Posterior cingulate gyrus (tissue), 11 donors: Measurements from ENCODE around the gene QSER1.
A peak's percentile ranks its signal among the peaks of the same experiment; 100 is the strongest.

ENCODE experiments used
- DNase-seq, 10 donors: peaks; one replicate each; pipeline versions ENCODE4 v3.0.0 to v3.0.0-alpha.2; 2020 to 2021; ENCODE audit warnings: mixed read lengths in 3 of 10
- intact Hi-C: fragments of 100-400 bp; cut with DNase I; formaldehyde crosslinking; loops from one replicate; pipeline ENCODE4 v1.15.1; 2023

Gene QSER1

DNA sequence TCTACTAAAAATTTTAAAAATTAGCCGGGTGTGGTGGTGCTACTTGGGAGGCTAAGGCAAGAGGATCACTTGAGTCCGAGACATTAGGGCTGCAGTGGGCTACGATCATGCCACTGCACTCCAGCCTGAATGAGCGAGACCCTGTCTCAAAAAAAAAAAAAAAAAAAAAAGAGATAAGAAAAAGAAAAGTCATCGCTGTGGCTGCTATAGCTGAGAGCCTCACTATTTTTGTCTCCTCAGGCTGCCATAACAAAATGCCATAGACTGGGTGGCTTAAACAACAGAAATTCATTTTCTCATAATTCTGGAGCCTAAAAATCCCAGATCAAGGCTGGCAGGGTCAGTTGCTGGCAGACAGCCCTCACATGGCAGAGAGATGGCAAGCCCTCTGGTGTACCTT is 93.0 kb downstream of the QSER1 start:
- no peak for DNase-seq

DNA sequence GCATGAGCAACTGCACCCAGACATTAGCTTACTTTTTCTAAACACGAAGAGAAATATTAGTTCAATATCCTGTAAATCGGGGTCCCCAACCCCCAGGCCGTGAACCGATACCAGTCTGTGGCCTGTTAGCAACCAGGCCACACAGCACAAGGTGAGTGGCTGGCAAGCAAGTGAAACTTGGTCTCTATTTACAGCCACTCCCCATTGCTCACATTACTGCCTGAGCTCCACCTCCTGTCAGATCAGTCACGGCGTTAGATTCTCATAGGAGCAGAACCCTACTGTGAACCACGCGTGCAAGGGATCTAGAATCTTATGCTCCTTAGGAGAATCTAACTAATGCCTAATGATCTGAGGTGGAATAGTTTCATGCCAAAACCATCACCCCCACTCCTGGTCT is 95.2 kb downstream of the QSER1 start:
- no peak for DNase-seq
- intact Hi-C loops = no loop called here

More for the DNA sequence above, 93.0 kb downstream of the QSER1 start:
- intact Hi-C loops = no loop called here

DNA sequence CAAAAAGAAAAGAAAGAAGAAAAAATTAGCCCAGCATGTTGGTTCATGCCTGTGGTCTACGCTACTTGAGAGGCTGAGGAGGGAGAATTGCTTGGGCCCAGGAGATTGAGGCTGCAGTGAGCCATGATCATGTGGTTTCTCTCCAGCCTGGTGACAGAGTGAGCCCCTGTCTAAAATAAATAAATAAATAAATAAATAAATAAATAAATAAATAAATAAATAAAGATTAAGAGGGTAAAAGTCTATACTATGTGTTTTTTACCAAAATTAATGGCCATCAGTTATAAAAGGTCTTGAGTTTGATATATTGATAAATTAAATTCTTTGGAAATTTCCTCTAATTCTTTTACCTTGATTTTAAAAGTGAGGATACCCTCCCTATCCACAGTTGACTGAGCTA is 97.9 kb downstream of the QSER1 start:
- no peak for DNase-seq
- intact Hi-C loops = no loop called here

DNA sequence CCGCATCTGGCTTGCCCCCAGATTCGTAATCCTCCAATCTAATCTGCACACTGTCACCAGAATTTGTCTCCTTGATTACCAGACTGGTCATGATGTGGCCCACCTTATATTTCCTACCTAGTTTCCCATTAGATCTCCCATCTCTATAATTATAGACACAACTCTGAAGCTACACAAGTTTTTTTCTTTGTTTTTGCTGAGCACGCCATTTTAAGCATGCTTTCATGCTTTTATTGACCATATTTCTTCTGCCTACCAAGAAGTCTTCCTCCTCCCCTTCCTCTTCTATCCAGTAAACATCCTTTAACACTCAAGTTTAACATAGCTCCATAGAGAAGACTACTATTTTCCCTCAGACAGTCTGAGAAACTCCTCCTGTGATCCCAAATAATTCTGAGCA is 98.8 kb downstream of the QSER1 start:
- intact Hi-C loops = no loop called here
- DNase-seq = no peak

DNA sequence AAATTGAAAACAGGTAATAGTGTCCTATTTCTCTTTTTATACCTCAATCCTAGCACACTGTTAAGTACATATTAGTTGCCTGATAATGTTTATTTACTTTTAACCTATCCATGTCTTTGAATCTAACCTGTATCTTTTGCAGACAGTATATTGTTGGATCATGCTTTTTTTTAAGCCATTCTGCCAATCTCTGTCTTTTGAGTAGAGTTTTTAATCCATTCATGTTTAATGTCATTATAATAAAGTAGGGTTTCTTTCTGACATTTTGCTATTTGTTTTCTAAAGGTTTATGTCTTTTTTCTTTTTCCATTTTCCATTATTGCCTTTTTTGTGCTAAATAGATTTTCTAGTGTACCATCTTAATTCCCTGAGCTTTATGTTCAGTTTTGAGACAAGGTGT is 99.3 kb downstream of the QSER1 start:
- intact Hi-C loops = no loop called here
- DNase-seq = no peak

DNA sequence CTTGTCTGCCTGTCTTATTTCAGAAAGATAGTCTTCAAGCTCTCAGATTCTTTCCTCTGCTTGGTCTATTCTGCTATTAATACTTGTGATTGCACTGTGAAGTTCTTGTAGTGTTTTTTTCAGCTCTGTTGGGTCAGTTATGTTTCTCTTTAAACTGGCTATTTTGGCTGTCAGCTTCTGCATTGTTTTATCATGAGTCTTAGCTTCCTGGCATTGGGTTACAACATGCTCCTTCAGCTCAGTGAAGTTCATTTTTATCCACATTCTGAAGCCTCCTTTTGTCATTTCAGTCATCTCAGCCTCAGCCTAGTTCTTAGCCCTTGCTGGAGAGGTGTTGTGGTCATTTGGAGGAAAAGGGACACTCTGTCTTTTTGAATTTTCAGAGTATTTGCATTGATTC is 107.6 kb downstream of the QSER1 start:
- intact Hi-C loops = no loop called here
- DNase-seq = no peak

DNA sequence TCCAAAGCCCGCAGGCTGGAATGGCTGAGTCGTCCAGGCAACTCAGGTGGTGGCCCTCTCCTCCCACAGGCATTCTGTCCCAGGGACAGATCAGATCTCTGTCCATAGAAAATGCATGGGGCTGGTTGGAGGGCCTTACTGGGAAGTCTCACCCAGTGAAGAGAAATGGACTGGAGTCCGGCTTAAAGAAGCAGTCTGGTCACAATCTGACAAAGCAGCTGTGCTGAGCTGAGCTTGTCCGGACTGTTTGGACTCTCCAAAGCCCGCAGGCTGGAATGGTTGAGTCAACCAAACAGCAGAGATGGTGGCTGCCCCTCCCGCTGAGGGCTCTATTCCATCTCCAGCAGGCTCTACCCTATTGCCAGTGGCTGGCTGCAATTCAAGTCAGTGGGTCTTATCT is 108.7 kb downstream of the QSER1 start:
- intact Hi-C loops = no loop called here
- no peak for DNase-seq

DNA sequence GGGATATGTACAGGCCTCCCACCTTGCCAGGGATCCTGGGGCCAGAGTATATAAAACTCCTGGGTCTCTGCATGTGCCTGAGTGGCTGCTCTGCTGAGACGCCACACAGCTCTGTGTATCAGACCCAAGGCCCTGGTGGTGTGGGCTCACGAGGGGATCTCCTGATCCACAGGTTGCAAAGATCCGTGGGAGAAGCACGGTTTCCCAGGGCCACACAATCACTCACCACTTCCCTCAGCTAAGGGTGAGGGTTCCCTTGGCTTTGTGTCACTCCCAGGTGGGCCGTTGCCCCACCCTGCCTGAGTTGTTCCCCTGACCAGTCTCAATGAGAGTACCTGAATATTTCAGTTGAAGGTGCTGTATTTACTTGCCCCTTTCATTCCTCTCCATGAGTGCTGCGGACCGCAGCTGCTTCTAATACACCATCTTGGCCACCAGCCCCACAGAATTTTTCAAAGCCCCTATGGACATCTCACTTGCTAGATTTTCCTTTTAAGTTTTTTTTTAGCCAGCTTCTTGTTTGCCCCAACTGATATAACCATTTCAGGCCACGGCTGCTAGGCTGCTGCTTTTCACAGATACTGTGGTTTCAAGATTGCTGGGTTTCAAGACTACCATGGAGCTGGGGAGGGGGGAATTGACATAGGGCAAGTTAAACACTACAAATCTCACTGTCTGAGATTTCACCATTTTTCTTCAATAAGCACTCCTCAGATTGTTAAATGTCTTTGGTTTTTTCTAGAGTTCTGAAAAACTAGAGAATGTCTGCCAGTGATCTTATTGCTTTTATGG is 109.3 kb downstream of the QSER1 start:
- intact Hi-C loops = no loop called here
- peak in 1 of 10 donors; percentile 51 for DNase-seq

DNA sequence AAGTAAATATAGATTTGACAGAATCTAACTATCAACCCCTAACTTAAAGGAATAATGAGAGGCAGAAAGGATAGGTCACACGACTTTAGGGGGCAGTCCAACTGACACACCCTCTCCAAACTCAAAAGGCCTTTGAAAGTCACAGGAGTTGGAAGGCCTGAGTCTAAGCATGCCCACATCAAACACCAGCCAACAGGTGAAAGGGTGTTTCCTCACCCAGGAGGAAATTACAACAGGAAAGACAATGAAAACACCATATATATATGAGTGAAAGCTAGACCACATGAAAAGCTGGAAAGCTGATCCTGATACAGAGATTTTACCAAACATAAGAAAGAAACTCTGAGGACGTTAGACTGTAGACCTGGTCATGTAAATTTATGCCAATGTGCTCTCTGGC is 112.6 kb downstream of the QSER1 start:
- no peak for DNase-seq
- intact Hi-C loops = no loop called here

DNA sequence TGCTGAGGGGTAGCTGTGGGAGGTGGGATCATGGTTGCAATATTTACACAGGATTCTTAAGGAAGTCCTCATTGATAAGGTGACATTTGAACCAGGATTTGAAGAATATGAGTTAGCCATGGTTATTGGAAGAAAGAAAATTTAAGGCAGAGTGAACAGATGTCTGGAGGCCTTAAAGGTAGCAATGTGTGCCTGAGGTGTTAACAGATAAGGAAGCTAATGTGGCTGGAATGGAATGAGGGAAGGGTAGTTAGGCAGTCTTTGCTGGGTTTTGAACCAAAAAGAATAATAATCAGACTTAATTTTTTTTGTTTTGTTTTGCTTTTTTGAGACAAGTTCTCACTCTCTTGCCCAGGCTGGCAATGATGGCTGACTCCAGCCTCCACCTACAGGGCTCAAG is 113.4 kb downstream of the QSER1 start:
- intact Hi-C loops = no loop called here
- no peak for DNase-seq

DNA sequence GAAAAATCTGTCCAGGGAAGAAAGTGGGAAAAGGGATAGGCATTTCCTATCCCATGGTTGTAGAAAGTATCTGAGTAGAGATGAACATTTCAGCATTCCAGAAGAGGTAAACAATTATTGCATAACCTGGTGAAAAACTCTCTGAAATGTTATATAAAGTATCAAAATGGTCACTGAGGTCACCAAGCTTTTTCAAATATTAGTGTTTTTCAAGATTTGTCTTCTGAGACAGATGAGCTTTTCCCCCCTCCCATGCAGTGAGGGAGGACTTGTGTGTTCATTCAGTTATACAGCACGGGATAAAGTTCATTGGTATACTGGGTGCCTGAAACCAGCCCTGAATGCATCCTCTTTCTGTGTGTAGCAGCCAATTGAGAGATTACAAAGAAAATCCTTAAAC is 121.1 kb downstream of the QSER1 start:
- intact Hi-C loops = loop anchor here (10.0 kb wide), 1 partner anchor 119 kb away; the partner anchor contains the start of gene QSER1
- DNase-seq = no peak

DNA sequence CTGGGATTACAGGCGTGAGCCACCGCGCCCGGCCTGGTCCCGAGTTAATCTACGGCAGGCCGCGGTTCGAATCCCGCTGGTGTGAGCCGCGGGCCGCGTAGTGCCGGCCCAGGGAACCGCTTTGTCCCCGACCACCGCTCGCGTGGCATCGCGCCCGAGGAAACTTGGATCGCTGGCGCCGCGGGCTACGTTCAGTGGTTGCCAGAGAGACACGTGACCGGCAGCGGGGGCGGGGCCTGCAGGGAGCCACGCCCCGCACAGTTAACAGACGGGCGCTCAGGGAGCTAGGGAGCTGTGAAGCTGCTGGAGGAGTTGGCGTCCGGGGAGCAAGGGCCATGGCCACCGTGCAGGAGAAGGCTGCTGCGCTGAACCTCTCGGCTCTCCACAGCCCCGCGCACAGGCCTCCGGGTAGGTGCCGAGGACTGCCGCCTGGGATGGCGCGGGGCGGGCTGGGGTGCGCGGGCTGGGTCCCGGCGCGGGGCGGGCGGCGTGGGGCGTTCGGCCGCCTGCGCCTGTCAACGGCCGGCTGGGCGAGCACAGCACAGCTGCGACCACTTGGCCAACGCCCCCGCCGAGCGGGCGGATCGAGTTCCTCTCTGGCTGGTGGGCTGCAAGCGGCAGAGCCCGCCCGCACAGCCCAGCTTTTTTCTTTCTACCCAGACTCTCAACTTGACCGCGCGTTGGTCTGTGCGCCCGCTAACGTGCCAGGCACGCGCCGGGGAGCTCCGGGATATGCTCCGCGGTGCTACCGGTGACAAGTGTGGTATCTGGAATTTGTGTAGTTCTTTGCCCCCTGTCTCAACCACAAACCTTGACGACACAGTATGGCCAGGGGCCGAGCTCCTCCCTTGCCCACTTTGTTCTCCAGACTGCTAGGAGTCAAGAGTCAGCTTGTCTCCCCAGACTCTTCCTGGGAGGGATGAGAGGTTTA is 123.3 kb downstream of the QSER1 start, which contains the start of gene DEPDC7:
DEPDC7 (plus strand) TSS at position 258 of the 931 bp plus-strand sequence; CDS start at position 336, 78 bp downstream.
- intact Hi-C loops = loop anchor here (10.0 kb wide), 1 partner anchor 121 kb away; the partner anchor contains the start of gene QSER1
- DNase-seq = peak; percentile 79 to 98 (median 92)

DNA sequence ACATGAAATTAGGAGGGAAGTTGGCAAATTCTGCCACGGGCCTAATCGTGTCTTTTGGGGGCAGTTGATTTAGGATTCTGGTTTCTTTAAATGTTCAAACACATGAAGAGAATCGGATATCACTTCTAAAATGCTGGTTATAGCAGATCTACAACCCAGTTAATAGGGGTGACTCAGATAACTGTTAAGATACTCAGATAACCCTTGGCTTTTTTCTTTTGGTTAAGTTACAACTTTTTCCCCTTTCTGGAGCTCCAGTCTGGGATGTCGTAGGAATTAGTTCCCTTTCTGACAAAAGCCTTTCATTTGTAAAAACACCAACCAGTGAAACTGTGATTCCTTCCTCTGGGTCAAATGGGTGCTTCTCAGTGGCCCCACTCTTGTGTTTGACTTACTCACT is 124.0 kb downstream of the QSER1 start:
- no peak for DNase-seq
- intact Hi-C loops = loop anchor here (10.0 kb wide), 1 partner anchor 122 kb away; the partner anchor contains the start of gene QSER1

DNA sequence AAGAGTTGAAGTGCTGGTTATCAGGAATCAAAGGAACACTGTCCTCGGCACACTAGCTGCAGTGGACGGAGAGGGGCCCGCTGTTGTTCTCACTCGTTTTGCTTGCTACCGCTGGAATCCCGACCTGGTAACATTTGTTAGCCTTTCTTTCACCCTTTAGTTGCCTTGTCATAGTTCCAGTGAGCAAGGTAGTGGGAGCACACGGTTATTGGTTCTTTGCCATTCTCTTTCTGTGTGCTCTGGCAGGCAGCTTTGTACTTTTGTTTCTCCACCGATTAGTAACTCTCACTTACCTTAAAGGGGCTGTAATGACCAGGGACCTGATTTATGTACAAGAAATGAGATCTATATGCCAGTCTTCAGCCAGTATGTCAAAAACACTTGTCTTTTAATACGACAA is 124.9 kb downstream of the QSER1 start:
- intact Hi-C loops = loop anchor here (10.0 kb wide), 1 partner anchor 123 kb away; the partner anchor contains the start of gene QSER1
- no peak for DNase-seq

DNA sequence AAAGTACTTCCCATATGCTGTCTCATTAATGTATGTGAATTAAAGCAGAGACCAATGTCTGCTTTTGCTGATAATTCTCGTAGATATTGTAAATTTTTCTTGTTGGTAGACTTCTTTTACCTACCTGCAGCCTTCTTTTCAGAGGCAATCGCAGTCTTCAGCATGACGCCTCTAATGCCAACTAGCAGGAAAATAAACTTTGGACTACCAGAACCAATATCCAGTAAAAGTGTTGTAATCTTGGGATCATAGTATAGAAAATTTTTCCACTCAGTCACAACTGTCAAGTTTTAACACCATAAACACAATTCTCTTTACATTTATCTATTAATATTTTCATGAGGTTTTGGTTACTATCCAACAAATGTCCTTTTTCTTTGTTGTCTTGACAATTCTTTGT is 125.4 kb downstream of the QSER1 start:
- no peak for DNase-seq
- intact Hi-C loops = loop anchor here (10.0 kb wide), 1 partner anchor 123 kb away; the partner anchor contains the start of gene QSER1

DNA sequence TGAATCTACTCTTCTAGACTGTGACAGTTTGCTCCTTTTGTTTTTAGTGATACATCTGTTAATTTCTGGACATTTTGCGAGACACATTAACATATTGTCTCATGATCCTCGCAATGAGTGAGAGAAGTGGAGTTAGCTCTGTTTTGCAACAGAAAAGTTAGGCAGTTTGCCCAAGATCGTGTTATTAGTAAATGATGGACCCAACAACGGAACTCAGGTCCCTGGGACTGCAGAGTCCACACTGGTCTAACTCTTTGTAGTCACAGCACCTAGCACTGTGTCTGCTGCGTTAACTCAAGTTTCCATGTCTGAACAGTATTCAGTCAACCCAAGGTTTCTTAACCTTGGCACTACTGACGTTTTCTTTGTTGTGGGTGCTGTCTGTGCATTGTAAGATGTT is 126.2 kb downstream of the QSER1 start:
- DNase-seq = no peak
- intact Hi-C loops = loop anchor here (10.0 kb wide), 1 partner anchor 124 kb away; the partner anchor contains the start of gene QSER1

DNA sequence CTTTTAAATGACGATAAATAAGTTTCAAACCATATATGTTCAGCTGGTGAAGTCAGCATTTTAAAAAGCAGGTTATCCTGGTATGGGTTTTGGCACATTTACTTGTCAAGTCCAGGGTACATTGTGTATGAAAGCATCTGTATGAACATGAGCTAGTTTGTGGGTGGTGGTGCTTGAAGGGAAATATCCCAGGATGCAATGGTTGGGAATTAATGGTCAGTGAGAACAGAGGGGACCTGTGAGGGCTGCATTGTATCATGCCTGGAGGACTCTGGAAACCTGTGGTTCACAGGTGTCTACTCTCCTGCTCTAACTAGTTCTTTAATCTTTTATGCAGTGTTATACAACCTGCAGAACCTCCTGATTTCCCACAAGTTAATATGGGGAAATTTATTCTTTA is 128.9 kb downstream of the QSER1 start:
- intact Hi-C loops = no loop called here
- no peak for DNase-seq

DNA sequence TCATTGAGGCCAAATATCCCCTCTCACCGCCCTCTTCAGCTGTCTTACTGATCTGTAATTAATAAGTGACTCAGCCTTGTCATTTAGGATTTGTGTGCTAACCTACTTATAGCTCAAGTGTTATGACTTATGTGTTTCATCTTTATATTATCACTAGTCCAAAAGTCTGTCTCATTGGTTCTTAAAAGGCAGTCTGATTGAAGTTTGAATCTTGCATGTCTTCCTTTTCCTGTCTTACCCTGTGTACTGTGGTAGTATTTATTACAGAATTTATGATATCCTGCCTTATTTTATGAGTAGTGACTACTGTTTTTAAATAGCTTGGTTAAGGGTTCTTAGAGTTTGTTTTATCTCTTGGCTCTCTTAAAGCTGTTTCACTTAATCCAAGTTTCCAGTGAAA is 129.3 kb downstream of the QSER1 start:
- intact Hi-C loops = no loop called here
- no peak for DNase-seq

DNA sequence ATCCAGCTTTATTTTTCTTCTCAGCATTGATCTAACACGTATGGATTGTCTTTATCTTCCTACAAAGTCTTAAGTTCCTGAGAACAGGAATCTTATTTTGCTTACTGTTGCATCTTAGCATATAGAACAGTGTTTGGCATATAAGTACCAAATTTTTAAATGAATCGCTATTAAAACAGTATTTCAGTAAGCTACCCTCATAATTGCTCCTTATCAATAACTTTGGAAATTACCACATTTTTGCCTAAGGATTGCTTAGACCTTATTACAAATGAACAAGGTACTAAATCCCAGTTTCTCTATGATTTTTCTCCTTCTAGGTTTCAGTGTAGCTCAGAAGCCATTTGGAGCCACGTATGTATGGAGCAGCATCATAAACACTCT is 132.7 kb downstream of the QSER1 start:
- intact Hi-C loops = no loop called here
- no peak for DNase-seq

DNA sequence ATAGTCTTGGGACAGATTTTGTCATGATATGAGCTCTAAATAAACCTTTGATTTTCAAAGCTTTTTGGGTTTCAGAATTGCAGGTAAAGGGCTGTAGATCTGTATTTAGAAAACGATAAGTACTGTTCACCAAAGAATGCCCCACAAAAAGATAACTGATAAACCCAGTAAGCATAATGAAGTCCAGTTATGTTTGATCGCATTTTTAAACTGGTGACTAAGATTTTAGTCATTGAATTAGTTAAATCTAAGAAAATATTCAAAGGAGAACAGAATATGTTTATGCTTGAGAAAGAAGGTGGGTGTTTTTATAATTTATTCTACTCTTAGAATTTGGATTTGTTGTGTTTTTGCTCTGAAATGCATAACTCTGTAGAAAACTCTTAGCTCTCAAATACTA is 134.6 kb downstream of the QSER1 start:
- intact Hi-C loops = no loop called here
- DNase-seq = no peak

DNA sequence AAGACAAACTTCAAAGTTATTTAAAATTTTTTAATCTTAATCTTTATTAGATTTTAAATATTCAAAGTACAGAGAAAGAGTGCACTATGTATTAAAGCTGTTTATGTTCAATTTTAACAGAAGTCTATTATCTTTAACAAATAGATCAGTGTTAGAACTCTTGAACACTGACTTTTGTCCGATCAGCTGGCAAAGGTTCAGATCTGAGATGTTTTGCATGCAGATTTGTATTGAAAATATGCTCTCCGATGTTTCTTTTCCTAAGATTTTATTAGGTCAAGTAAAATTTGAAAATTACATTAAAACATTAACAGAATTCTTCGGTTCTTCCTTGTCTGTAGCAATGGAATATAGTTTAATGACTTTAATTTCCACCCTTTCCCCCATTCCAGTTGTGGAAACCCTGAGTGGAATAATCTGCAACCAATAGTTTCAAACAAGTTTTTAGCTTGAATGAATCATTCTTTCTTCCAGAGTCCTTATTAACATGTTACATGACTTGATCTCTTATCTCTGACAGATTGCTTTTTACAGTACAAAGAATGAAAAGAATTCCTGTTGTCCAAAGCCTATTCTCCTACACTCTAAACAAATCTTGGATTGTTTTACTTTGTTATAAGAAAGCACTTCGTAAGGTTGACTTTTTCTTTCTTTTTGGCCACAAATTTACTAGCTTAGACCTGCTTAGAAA is 135.4 kb downstream of the QSER1 start:
- DNase-seq = no peak
- intact Hi-C loops = no loop called here
